Duodenal mucosa (tissue), 2 donors: ENCODE data around the gene IGF2BP2.
"Not testable (repeated sequence)": the region's sequence is repeated elsewhere in the genome, so short reads cannot be mapped to it uniquely, and the experiment has no call there.

ENCODE experiments used
- H3K27ac ChIP-seq: one replicate; pipeline ENCODE4 v1.7.0; 2013; ENCODE audit warnings: low read depth, low read length
- H3K27me3 ChIP-seq, 2 donors: one replicate each; pipeline ENCODE4 v1.7.0; 2013; ENCODE audit warnings: low read length in 2 of 2, control low read depth in 1 of 2; ENCODE audit not compliant: insufficient read depth in 2 of 2, control insufficient read depth in 1 of 2
- H3K36me3 ChIP-seq, 2 donors: one replicate each; pipeline ENCODE4 v1.7.0; 2013; ENCODE audit warnings: low read length in 2 of 2, control low read depth in 1 of 2; ENCODE audit not compliant: insufficient read depth in 2 of 2, control insufficient read depth in 1 of 2
- H3K4me1 ChIP-seq, 2 donors: one replicate each; pipeline ENCODE4 v1.7.0; 2013; ENCODE audit warnings: low read length in 2 of 2, control low read depth in 1 of 2; ENCODE audit not compliant: insufficient read depth in 2 of 2, control insufficient read depth in 1 of 2
- H3K4me3 ChIP-seq, 2 donors: one replicate each; pipeline ENCODE4 v1.7.0; 2013; ENCODE audit warnings: low read length in 2 of 2, low read depth in 1 of 2
- H3K9ac ChIP-seq, 2 donors: one replicate each; pipeline ENCODE4 v1.7.0; 2013; ENCODE audit warnings: low read length in 2 of 2, low read depth in 1 of 2
- H3K9me3 ChIP-seq, 2 donors: one replicate each; pipeline ENCODE4 v1.7.0; 2013; ENCODE audit warnings: low read length in 2 of 2, control low read depth in 1 of 2; ENCODE audit not compliant: control insufficient read depth in 1 of 2

Gene IGF2BP2

DNA sequence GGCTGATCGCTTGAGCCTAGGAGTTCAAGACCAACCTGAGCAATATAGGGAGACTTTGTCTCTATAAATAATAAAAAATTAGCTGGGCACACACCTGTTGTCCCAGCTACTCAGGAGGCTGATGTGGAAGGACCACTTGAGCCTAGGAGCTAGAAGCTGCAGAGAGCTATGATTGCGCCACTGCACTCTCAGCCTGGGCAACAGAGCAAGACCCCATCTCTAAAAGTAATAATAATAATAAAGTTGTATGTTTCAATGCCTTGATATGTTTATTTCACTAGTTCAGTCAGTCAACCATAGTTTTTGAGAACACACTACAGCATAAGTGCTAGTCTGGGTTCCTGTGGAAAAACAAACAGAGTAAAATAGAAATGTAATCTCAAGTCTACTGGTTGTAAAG lies 36.5 kb downstream of the IGF2BP2 start:
- no peak overlapping the region for H3K9ac ChIP-seq
- no peaks in the 10 kb centered on the region for H3K4me1 ChIP-seq
- H3K27ac ChIP-seq, result no peak overlapping the region
- H3K4me3 ChIP-seq, result no peak overlapping the region
- H3K27me3 ChIP-seq, result no peaks in the 10 kb centered on the region
- H3K9me3 ChIP-seq, result no peaks in the 10 kb centered on the region
- no peaks in the 10 kb centered on the region for H3K36me3 ChIP-seq

- Histone ChIP-seq H3K9ac (no peak overlapping the region), H3K36me3 (no peaks in the 10 kb centered on the region), H3K27ac (no peak overlapping the region), H3K27me3 (no peaks in the 10 kb centered on the region), H3K4me3 (no peak overlapping the region), H3K9me3 (no peaks in the 10 kb centered on the region), H3K4me1 (no peaks in the 10 kb centered on the region)
Measured at GRCh38 chr3:185786956-185787877, 37.6 kb downstream of the IGF2BP2 start.

- H3K27ac ChIP-seq, H3K9me3 ChIP-seq, H3K9ac ChIP-seq, H3K4me1 ChIP-seq, H3K36me3 ChIP-seq, H3K4me3 ChIP-seq, H3K27me3 ChIP-seq: not testable (repeated sequence)
Measured at GRCh38 chr3:185786258-185786657, 38.6 kb downstream of the IGF2BP2 start.

DNA sequence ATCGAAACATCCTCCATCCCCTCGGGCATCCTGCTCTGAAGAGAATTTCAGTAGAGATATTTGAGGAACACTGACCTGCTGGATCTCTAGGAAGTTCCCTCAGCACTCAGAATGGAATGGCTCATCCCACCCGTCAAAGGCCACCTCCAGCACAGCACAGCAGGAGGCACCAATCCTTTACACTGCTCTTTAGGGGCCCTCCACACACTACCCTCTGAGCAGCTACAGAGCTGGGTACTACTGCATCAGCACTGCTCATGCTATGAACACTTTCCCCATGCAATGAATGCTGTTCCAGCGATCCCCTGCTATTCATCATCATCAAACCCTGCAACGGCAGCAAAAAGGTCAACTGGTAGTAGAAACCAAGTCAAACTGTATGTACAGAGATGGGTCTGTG lies 40.5 kb downstream of the IGF2BP2 start:
- H3K9me3 ChIP-seq, result no peaks in the 10 kb centered on the region
- H3K9ac ChIP-seq, result no peak overlapping the region
- no peaks in the 10 kb centered on the region for H3K27me3 ChIP-seq
- H3K27ac ChIP-seq, result no peak overlapping the region
- no peaks in the 10 kb centered on the region for H3K36me3 ChIP-seq
- no peak overlapping the region for H3K4me3 ChIP-seq
- H3K4me1 ChIP-seq, result no peaks in the 10 kb centered on the region

DNA sequence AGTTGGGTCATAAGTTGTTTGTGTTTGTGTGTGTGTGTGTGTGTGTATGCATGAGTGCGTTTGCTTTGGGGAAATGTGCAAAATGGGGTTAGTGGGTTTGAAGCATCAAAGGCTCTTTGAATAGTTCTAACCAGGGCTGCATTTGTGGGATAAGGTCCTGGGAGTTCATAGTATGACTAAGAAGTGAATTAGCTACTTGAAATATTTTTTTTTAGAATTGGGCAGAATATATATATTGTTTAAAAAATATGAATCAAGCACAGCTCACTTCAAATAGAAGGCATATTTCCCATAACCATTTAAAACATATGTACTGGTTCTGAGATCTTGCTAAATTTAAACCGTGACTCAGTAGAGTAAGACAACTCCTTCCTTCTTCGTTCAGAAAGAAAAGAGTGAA lies 43.1 kb downstream of the IGF2BP2 start:
- no peak overlapping the region for H3K9ac ChIP-seq
- no peak overlapping the region for H3K4me3 ChIP-seq
- no peaks in the 10 kb centered on the region for H3K27me3 ChIP-seq

DNA sequence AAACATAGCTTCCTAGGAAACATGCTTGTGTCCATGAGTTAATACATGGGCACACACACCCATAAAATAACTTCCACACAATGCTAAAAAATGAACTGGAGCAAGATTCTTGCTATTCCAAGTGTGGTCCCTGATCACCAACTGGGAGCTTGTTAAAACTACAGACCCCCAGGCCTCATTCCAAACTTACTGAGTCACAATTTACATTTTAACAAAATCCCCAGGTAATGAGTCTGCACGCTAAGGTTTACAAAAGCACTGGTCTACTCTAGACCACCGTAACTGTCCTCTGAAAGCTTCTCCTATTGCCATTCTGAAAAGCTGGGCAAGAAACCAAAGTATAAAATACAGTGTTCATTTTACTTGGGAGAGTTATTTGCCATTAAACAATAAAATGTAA lies 45.4 kb downstream of the IGF2BP2 start:
- H3K9ac ChIP-seq, result no peak overlapping the region
- H3K36me3 ChIP-seq, result no peaks in the 10 kb centered on the region
- no peak overlapping the region for H3K4me3 ChIP-seq
- H3K27ac ChIP-seq, result no peak overlapping the region
- H3K9me3 ChIP-seq, result no peaks in the 10 kb centered on the region
- H3K4me1 ChIP-seq, result no peaks in the 10 kb centered on the region
- H3K27me3 ChIP-seq, result no peaks in the 10 kb centered on the region

More for the DNA sequence above, 43.1 kb downstream of the IGF2BP2 start:
- Histone ChIP-seq H3K9me3 (no peaks in the 10 kb centered on the region), H3K4me1 (no peaks in the 10 kb centered on the region), H3K36me3 (no peaks in the 10 kb centered on the region), H3K27ac (no peak overlapping the region)

GRCh38 chr3:185778821-185779220 lies 46.0 kb downstream of the IGF2BP2 start:
- no peaks in the 10 kb centered on the region for H3K9me3 ChIP-seq
- no peaks in the 10 kb centered on the region for H3K36me3 ChIP-seq

DNA sequence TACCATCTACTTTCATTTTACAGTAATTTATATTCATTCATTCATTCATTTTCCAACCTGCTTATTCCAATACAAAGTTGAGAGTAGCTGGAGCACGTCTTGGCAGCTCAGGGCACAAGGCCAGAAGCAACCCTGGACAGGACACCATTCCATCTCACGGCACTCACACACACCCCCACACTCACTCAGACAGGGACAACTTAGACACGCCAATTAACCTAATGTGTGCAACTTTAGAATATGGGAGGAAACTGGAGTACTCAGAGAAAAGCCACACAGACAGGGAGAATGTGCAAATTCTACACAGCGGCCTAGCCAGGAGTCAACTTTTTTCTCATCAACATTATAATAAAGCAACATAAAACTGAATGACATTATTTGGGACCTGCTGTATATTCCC lies 46.7 kb downstream of the IGF2BP2 start:
- H3K9ac ChIP-seq, result no peak overlapping the region
- no peaks in the 10 kb centered on the region for H3K36me3 ChIP-seq
- H3K27me3 ChIP-seq, result no peaks in the 10 kb centered on the region
- peaks cover 0 to 5% of the 10 kb centered on the region in 2 donors for H3K4me1 ChIP-seq
- no peak overlapping the region for H3K27ac ChIP-seq
- H3K9me3 ChIP-seq, result no peaks in the 10 kb centered on the region
- no peak overlapping the region for H3K4me3 ChIP-seq

More at GRCh38 chr3:185778821-185779220, 46.0 kb downstream of the IGF2BP2 start:
- H3K4me1 ChIP-seq, result peaks cover 0 to 4% of the 10 kb centered on the region in 2 donors
- no peak overlapping the region for H3K9ac ChIP-seq
- no peak overlapping the region for H3K4me3 ChIP-seq
- no peak overlapping the region for H3K27ac ChIP-seq
- H3K27me3 ChIP-seq, result no peaks in the 10 kb centered on the region

DNA sequence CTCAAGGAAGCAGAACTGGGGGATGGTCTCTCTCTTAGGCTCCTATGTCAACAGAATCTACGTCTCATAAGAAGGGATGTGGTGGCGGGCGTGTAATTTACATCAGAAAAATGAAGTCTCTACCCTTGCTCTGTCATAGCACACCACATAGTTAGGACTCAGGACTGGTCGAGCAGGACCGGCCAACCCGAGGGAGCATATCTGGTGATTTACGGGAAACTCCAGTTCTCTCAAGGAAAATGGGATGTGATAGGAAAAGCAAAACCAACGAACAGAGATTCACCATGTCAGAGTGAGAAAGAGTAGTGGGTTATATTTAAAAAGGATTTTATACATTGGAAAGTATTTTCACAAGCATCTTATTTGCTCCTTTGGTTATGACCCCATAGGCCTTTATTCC lies 54.7 kb downstream of the IGF2BP2 start:
- H3K27me3 ChIP-seq, result no peaks in the 10 kb centered on the region
- no peak overlapping the region for H3K4me3 ChIP-seq
- H3K36me3 ChIP-seq, result no peaks in the 10 kb centered on the region
- no peak overlapping the region for H3K27ac ChIP-seq
- no peak overlapping the region for H3K9ac ChIP-seq
- H3K4me1 ChIP-seq, result peaks cover 5 to 7% of the 10 kb centered on the region in 2 donors
- H3K9me3 ChIP-seq, result no peaks in the 10 kb centered on the region

GRCh38 chr3:185768578-185768982 lies 56.3 kb downstream of the IGF2BP2 start:
- peaks cover 0 to 12% of the 10 kb centered on the region in 2 donors for H3K4me1 ChIP-seq
- H3K9me3 ChIP-seq, H3K4me3 ChIP-seq, H3K27ac ChIP-seq, H3K36me3 ChIP-seq, H3K9ac ChIP-seq, H3K27me3 ChIP-seq: not testable (repeated sequence)
